Measurements from ENCODE around the gene XRCC5.
"Not testable (repeated sequence)": the region's sequence is repeated elsewhere in the genome, so short reads cannot be mapped to it uniquely, and the experiment has no call there.

The XRCC5 gene

DNA sequence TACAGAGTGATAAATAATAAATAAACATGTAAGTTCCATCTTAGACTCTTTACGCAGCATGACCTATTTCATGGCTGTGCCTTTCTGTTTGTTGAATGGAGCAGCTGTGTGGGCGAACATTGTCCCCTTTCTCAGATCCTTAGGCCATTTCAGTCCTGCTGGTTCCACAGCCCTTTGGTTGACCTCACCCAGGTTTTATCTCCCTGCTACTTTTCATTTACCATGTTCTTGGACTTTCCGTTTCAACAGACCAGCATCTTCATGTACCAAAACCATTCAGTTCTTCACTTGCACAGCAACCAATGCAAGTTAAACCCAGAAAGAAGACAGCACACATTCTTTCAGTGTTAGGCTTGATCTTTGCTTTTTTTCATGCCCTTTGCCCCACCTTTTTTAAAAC, 83.8 kb downstream of the XRCC5 start:
- no peak for DNase-seq (ENCODE audit: low read depth in 2 of 3, low spot score in 1 of 3)

DNA sequence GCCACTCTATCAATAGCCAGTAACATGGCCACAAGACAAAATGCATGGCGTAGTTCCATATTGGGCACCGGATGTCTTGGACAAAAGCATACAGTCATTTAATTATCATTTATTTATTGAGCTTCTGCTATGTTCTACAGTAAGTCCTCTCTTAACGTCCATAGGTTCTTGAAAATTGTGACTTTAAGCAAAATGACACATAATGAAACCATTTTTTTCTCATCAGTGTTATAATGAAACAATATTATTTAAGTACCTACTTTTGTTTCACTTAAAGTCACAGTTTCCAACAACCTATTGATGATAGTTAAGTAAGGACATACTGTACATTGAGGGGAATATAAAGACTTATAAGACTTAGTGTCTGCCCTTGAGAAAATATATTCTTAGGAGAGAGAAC, 84.9 kb downstream of the XRCC5 start:
- DNase-seq (ENCODE audit: low read depth in 2 of 3, low spot score in 1 of 3): no peak

DNA sequence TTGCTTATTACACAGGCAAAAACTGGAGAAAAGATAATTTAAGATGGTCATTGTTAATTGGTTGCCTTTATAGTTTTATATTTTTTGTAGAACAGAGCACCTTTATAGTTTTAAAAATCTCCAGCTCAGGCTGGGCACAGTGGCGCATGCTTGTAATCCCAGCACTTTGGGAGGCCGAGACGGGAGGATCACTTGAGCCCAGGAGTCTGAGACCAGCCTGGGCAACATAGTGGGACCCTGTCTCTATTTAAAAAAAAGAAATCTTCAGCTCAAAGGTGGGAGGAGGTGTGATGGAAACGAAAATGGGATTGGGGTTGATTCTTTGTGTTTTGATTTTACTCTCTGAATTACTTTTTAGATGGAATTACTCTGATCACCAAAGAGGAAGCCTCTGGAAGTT, 85.4 kb downstream of the XRCC5 start:
- no peak for DNase-seq (ENCODE audit: low read depth in 2 of 3, low spot score in 1 of 3)

DNA sequence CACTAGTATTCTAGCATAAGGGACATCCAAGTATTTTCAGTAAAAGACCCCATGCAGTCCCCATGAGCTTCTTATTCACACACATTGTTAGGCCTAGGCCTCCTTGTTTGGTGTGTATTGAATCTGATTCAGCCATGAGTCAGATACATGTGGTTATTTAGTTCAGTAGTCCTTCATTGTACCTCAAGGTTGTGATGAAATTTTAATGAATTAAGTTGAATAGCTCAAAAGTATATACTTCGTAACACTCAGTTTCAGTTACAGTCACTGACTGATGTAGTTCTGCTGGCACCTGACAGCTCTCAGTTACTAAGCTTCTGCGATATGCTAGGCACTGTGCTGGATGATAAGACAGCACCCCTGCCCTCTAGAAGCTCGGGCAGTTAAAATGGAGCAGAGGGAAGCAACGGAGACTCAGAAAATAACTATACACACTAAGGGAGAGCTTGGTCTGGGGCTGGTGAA, 86.4 kb downstream of the XRCC5 start:
- DNase-seq (ENCODE audit: low read depth in 2 of 3, low spot score in 1 of 3): peak in 1 of 3 donors; percentile 16

DNA sequence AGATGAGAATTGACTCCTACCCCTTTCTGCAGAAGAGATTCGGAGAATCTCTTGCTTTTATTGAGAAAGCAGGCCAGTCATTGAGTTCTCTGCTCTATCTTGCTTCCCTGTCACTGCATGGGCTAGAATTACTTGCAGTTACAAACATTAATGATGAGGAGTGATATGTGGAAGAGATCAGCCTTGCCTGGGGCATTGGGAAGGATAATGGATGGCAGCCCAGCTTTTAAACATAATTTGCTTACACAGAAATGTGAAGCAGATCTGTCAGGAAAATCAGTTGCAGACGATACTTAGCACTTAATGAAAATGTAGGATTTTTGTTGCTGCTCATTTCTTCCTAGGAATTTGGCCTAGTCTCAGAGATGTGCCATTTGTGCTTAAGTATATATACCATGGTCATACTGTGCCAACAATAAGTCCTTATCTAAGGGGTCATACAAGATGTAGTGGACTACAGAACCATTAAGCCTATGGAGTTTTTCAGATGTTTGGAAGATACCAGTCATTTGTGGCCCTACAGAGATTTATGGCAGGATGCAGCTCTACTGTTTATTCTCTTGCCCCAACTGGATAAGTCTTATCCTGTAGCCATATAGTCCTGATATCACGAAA, 92.7 kb downstream of the XRCC5 start:
- no peak for DNase-seq (ENCODE audit: low read depth in 2 of 3, low spot score in 1 of 3)

DNA sequence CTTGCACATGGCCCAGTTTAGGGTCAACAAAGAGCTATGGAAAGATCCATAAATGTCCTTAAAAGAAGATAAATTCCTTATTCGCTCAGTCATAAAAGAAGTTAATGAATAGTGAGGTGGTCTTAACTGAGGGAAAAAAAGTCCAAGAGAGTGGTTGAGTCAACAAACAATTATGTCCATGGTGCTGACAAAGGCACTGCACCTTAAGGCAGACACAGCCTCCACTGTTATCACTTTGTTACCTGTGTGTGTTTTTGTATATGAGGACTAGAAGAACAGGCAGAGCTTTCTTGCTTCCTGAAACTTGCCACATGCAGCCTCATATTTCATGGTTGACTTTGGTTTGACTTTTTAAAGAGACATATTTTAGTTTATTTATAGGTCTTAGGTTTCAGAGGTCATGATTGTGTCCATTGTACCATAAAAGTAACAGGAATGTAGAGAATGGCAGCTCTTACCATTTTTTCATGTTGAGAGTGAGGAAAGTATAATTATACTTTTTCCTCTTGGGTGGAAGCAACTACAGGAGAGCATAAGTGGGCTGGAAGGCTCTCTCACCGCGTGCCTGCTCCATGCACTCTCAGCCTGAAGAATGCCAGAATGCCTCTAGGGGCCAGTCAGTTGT, 93.6 kb downstream of the XRCC5 start:
- no peak for DNase-seq (ENCODE audit: low read depth in 2 of 3, low spot score in 1 of 3)

DNA sequence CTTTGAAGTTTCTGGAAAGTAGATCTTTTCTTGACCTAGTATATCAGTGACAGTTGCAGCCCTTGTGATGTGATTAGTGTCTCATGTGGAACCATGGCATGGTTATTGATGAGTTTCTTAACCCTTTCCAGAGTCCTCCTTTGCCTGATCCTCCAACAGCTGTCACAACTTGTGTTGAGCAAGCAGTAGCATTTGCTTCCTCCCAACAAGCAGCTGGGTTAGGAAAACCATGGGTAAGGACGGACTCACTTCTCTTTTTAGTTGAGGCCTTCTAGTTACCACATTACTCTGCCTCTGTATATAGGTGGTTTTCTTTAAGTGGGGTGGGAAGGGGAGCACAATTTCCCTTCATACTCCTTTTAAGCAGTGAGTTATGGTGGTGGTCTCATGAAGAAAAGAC, 96.3 kb downstream of the XRCC5 start:
- DNase-seq (ENCODE audit: low read depth in 2 of 3, low spot score in 1 of 3): no peak

DNA sequence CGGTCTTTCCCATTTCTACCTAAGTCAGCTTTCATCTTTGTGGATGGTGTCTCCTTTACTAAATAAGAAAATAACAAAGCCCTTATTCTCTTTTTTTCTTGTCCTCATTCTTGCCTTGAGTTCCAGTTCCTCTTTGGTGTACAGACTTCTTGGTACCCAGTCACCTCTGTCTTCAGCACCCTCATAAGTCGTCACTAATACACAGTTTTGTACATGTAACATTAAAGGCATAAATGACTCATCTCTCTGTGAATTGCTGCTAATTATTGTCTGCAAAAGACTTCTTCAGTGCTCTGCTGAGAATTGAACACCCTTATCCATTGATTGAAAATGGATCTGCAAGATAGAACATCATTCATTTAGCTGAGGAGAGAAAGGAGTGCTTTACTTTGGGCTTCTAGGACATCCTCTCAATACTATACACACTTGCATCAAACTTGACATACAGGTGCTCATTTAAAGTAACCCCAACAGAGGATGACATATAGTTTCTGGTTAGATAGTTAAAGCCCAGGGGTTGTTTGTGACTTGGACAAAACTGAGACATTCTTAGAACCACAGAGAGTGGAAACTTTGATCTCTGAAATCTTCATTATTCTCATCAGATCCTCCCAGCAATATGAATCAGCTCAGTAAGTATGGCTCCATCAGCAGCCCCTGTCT, 97.0 kb downstream of the XRCC5 start:
- DNase-seq (ENCODE audit: low read depth in 2 of 3, low spot score in 1 of 3): no peak

DNA sequence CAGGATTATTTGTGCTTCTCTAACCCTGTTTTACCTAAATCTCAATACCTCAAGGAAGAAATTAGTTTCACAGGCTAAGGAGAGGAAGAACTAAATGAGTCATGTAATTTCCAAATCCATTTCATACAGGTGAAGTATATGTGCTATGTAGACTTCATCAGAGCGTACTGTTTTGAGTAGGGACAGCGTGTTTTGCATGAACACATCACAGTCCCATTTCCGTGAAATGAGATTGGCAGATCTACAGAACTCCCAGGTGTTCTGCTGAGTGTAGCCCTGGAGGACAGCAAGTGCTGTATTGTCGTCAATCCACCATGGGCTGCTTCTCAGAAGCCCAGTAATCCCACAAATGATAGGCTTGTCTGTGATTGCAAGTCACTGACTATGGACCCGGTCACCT, 97.7 kb downstream of the XRCC5 start:
- DNase-seq (ENCODE audit: low read depth in 2 of 3, low spot score in 1 of 3): peak in 1 of 3 donors; percentile 15

DNA sequence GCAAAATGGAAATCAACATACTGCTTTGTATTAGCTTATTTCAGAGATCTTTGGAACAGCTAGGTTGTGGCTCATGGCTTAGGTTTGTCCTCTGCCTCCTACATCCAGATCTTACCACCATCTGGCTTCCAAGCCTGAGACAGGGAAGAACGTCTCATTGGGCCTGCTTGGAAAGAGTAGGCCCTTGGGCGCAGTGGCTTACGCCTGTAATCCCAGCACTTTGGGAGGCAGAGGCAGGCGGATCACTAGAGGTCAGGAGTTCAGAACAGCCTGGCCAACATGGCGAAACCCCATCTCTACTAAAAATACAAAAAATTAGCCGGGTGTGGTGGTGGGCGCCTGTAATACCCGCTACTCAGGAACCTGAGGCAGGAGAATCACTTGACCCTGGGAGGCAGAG, 99.5 kb downstream of the XRCC5 start:
- DNase-seq (ENCODE audit: low read depth in 2 of 3, low spot score in 1 of 3): not testable (repeated sequence)

DNA sequence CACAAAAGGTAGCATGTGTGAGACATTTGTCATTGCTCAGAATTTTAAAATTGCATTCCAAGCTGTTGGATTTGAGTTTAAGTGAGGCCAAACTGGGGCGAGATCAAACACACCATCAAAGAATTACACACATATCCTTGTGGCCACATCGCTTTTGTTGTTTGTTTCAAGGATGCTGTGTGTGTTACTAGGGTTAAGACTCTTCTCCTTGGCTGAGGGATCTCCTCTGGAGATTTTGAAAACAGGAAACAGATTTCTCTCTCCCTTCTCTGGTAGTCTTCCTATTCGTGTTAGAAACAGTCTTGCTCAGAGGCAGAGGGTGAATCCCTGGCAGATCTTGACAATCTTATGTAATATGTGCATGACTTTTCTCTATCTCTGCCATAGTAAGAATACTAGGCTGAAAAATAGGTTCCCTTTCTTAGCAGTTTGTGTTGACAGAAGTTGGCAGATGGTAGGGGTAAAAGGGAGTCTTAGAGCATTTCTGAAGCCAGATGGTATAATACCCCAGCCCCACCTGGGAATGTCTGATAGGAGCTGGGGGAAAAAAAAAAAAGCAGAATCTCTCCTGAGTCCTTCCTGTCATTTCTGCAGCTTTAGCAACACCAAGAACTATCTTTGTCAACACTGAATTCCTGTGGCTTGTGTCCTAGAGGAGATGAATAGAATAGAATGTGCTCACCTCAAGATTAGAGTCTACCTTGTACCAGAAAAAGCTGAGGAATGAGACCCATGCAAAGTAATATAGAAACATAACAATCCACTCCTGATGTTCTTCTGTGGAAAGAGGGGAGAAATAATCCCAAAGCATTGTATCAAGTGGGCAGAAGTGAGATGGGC, 101.8 kb downstream of the XRCC5 start:
- DNase-seq (ENCODE audit: low read depth in 2 of 3, low spot score in 1 of 3): no peak

DNA sequence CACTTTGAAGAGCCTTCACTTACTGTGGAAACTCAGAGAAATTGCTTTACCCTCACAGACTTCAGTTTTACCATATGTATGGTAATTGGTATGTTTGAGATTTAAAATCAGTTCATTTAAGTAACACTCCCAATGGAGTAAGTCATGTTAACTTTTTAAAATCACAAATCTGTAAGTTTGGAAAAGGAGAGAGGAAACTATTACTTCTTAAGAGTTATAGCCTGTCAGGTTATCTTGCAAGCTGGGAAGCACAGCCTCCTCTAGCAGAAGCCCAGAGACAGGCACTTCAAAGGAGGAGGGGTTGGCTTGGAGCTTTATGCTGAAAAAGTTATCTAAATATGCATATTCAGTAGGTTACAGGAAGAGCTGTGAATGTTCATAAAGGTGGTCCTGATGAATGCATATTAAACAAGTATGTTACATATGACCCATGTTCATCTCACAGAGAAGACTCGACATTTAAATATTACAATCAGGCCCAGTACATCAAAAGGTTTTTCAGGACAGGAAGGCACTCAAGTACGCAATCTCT, 102.5 kb downstream of the XRCC5 start:
- DNase-seq (ENCODE audit: low read depth in 2 of 3, low spot score in 1 of 3): no peak

DNA sequence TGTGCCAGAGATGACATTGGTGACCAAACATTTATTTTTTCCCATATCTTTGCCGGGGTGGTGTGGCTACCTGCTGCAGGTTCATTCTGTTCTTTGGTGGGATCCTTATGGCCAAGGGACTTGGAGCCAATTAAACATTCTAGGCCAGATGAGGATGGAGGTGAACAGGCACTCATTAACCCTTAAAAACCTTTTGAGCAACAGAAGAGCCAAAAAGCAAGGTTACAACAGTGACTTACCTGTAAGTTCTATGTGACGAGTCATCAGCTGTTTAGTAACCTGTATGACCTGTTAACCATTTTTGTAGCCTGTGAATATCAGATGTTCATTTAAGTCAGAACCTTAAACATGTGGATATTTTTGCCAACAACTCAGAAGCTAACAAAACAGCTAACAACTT, 105.6 kb downstream of the XRCC5 start:
- DNase-seq (ENCODE audit: low read depth in 2 of 3, low spot score in 1 of 3): no peak

DNA sequence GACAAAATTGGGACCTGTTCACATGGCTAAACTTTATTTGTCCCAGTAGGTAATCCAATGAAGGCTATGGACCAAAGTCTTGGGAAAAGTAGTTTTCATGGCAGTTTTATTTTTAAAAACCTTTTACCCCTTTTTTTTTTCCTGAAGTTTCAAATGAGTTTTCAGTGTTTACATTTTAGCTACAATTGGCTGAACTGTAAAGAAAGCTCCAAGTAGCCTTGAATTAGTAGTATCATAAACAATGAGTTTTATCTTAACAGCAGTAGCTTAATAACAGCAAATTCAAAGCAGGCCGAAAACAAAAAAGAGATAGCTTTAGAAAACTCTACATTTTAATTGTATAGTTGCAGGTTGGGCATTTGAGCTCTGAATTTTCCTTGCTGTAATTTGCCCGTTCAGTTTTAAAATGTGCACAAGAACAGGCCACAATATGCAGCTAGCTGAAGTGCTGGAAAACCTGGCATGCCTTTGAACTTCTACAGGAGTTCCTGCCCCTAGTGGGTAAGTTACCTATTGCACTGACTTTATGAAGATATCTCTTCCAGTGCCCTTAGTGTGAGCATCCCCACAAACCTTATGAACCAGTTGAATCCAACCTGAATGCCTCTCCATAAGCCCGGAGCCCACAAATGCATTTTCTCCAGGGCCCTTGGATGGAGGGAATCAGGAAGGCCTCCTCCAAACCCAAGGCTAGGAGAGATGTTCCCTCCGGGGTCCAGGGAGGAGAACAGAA, 106.7 kb downstream of the XRCC5 start:
- no peak for DNase-seq (ENCODE audit: low read depth in 2 of 3, low spot score in 1 of 3)

DNA sequence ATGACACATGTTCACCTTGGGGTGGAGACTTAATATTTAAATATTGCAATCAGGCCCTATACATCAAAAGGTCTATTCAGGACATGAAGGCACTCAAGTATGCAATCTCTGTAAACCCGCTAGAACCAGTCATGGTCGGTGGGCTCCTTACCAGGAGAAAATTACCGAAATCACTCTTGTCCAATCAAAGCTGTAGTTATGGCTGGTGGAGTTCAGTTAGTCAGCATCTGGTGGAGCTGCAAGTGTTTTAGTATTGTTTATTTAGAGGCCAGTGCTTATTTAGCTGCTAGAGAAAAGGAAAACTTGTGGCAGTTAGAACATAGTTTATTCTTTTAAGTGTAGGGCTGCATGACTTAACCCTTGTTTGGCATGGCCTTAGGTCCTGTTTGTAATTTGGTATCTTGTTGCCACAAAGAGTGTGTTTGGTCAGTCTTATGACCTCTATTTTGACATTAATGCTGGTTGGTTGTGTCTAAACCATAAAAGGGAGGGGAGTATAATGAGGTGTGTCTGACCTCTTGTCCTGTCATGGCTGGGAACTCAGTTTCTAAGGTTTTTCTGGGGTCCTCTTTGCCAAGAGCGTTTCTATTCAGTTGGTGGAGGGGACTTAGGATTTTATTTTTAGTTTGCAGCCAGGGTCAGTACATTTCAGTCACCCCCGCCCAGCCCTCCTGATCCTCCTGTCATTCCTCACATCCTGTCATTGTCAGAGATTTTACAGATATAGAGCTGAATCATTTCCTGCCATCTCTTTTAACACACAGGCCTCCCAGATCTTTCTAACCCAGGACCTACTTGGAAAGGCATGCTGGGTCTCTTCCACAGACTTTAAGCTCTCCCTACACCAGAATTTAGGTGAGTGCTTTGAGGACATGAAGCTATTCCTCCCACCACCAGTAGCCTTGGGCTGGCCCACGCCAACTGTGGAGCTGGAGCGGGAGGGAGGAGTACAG, 108.1 kb downstream of the XRCC5 start:
- no peak for DNase-seq (ENCODE audit: low read depth in 2 of 3, low spot score in 1 of 3)

DNA sequence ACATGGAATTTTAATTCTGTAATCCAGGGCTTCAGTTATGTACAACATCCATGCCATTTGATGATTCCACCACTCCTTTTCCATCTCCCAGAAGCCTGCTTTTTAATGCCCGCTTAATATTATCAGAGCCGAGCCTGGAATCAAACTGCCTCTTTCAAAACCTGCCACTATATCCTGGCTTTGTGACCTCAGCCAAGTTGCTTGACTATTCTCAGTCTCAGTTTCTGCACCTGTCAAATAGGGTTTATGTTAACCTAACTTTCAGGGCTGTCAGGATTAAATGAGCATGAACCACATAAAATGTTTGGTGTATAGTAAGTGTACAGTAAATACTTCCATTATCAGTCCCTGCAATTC, 108.7 kb downstream of the XRCC5 start:
- no peak for DNase-seq (ENCODE audit: low read depth in 2 of 3, low spot score in 1 of 3)

DNA sequence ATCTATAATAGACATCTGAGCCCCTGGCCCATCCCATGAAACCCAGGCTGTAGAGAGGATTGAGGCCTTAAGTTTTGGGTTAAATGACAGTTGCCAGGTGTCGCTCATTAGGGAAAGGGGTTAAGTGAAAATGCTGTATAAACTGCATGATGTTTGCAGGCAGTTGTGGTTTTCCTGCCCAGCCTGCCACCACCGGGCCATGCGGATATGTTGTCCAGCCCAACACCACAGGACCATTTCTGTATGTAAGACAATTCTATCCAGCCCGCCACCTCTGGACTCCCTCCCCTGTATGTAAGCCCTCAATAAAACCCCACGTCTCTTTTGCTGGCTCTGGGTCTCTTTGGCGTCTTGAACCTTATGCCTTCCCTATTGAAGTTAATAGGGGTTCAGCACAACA, 110.7 kb downstream of the XRCC5 start:
- DNase-seq (ENCODE audit: low read depth in 2 of 3, low spot score in 1 of 3): no peak

DNA sequence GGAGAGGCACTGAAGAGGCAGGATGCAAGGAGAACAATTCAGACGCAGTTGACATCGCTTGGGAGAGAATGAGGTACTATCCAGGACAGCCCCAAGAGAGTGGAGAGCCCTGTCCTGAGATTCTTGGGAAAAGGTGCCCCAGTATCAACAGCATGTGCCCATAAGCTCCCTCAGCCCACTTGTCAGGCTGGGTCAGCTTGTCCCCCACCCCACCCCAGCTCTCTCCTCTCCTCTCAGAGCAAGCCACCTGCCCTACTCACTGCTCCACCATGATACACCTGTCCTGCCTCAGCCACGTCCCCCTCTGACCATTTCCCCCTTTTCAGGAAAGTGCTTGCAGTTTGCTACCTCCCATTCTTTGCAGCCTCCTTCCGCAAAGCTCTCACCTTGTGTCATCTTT, 111.8 kb downstream of the XRCC5 start:
- DNase-seq (ENCODE audit: low read depth in 2 of 3, low spot score in 1 of 3): no peak

DNA sequence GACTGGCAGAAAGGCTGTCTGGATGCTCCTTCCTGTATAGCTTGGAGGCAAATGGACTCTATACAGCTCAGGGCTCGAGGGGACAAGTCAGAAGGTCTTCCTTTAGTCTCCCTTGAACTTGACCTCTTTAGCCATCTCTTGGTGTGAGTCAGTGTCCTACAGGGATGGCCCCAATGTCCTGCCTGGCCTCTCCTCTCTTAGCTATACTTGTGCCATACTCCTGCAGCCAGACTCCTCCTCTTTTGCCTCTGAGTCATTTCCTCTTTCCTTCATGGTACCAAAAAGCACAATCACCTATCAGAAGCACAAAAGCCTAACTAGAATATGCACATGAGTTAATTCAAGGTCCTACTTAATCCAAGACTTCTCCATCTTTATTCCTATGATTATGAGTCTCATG, 112.7 kb downstream of the XRCC5 start:
- no peak for DNase-seq (ENCODE audit: low read depth in 2 of 3, low spot score in 1 of 3)

Data from stimulated activated CD4-positive, alpha-beta T cell treated with anti-CD3 and anti-CD28 coated beads, Interleukin-12 subunit alpha, Interleukin-12 subunit beta, amount 100 ng/mL, for 48 hours (primary cell).